Stimulated activated CD4-positive, alpha-beta T cell treated with anti-CD3 and anti-CD28 coated beads, Interleukin-12 subunit alpha, Interleukin-12 subunit beta, amount 100 ng/mL, for 4 hours (primary cell): ENCODE data around the gene TEKT4.
"Not testable (repeated sequence)": the region's sequence is repeated elsewhere in the genome, so short reads cannot be mapped to it uniquely, and the experiment has no call there.

Source experiments
- DNase-seq: peaks from one replicate; pipeline ENCODE4 v3.0.0-alpha.2; 2020

TEKT4 gene

DNA sequence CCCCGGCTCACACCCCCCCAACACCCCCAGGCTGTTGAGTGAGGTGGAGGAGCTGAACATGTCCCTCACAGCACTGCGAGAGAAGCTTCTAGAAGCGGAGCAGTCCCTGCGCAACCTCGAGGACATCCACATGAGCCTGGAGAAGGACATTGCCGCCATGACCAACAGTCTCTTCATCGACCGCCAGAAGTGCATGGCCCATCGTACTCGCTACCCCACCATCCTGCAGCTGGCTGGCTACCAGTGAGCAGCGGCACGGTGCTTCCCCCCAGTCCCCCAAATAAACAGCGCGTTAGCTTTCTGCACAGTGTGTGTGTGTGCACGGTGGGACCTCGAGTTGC, 5.3 kb downstream of the TEKT4 start:
- DNase-seq = no peak

DNA sequence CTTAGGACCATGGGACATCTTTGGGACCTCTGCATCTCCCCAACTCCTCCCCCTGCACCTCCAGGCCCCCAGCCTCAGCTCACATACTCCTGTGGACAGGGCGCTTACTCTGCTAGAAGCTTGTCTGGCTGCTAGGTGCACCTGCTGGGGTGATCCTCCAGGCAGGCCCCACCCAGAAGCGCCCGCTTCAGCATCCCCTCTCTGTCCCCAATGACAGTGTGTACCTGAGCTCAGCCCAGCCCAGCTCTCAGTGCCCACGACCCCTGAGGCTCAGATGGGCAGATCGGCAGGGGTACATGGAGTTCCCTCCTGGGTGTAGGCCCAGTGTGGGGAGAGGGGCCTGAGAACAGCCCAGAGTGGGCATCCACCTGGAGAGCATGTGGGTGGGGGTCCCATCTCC, 5.9 kb downstream of the TEKT4 start:
- DNase-seq = no peak

DNA sequence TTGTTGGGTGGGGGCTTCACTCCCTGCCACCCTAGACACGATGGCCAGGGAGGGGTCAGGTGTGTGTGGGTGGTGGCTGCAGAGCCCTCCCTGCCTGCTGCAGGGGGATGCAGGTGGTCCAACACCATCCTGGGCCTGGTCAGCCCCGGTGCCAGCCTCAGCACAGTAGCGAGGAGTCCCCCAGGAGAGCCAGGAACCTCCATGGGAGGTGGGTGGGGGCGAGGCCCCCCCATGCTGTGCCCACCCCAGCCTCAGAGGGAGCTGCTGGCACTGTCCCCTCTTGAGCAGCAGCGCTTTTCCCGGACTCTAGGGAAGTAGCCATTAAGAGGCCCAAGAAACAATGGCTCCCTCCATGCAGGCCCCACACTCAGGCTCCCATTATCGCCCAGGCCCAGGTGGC, 7.3 kb downstream of the TEKT4 start:
- not testable (repeated sequence) for DNase-seq

DNA sequence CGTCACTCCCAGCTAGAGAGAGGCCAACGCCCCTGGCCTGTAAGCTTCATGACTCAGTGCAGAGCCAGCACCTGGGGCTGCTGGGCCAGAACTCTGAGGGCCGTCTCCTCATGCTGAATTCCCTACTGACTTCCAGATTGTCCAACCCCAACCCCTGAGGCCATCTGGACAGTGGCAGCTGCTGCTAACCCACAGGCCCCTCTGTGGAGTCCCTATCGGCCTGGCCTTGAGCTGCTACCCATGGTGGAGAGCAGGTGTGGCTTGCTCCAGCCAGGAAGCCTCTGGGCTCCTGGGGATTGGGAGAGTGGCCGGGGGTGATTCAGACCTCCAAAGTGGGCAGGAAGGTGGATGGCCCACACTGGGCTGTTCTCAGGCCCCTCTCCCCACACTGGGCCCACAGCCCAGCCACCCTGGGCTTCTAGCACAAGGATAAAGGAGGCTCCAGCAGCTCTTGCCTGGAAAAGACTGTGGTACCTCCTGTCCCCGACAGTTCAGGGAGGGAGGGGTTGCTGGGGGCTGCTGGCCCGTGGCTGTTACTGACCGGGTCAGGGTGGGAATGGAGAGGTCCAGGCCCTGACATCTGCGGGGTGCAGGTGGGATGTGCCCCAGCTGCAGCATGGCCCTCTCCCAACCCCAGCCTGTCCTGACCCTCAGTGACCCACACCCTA, 8.2 kb downstream of the TEKT4 start:
- DNase-seq = no peak

DNA sequence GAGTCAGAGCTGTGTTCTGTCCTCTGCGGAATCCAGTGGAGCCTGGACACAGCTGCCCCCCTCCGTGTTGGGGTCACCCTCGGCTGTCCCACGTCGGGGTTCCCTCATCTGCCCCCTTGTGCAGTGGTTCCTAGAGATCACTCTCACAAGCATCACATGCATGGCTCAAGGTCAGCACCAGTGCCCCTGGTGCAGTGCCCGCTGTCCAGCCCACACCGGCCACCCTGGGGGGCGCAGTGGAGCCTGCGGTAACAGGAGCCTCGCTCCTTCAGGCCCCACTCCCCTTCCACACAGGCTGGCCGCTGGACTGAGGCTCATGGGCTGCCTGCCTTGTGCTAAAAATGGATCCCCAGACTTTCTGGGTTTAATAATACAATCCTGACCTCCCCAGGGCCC, 8.8 kb downstream of the TEKT4 start:
- no peak for DNase-seq

DNA sequence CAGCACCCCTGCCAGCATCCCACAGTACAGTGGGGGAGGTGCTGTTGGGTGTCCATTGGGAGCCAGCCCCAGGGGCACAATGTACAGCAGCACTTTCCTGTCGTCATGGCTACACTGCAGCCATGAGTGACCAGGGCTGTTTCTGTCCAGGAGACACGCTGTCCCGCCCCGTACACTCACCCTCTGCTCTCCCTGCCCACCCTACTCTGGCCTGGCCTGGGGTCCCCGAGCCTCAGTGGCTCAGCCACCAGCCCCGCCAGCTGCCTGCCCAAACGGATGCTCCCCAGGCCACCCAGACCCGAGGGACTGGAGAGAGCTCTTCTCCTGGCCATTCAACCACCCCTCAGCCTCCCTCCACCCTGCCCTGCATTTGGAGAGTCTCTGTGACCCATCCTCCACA, 9.3 kb downstream of the TEKT4 start:
- no peak for DNase-seq

DNA sequence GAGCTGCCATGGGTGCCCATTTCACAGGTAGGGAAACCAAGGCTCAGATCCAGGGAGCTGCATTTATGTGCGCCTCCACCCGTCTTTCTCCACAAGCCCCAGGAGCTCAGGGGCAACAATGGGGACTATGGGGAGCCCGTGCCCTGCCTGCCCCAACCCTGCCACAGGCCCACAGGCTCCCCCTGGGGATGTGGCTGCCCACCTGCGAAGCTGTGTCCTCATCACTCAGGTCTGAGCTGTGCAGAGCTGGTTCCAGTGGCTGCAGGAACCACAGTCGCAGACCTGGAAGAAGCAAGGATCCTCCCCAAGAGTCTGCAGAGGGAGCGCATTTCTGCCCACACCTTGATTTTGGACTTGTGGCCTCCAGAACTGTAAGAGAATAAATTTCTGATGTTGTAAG, 9.8 kb downstream of the TEKT4 start:
- no peak for DNase-seq

DNA sequence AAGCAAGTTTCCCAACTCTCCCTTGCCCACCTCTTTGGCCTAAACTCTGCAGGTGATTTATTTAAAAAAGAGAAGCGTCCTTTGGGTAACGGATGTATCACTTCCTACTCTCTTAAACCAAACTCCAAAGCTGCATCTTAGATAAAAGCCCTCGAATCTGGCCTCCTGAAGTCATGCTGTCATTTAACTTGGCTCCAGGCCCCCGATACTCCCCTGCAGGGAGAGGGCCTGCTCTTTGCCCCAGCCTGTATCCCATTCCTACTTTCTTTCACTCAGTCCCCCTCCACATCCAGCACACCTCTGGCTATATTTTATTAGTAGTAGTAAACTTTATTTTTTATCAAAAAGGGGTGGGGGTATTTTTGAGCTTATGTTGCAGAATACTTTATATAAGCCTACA, 19.0 kb downstream of the TEKT4 start:
- no peak for DNase-seq

DNA sequence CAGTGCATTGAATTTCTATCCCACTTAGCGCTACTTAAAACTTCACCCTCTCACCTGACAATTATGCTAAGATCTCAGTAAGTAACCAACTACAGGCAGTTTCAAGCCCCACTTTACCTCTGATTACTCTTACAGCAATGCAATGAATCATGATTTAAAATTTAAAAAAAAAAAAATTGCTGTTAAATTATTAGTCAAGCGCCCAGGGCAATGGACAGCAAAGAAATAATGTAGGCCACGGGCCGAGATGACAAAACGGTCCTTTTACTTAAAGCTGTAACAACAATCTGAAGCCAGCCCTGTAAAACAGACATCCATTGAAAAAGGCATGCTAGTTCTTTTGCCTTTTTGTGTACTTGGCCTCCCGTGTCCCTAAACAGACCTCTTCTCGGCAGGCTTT, 24.0 kb downstream of the TEKT4 start:
- DNase-seq = not testable (repeated sequence)

DNA sequence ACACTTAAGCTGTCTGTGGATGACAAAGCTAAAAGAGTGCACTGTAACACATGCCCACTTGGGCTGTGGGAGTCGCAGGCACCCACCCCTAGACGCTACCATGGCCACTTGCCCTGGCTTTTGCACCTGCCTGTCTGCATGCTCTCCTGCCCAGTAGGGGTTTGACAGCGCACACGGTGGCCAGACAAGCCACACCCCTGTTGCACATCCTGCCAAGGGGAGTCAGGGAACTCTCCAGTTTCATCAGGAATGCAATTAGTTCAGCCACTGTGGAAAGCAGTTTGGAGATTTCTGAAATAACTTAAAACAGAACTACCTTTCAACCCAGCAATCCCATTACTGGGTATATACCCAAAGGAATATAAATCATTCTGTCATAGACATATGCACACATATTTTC, 35.7 kb downstream of the TEKT4 start:
- not testable (repeated sequence) for DNase-seq

DNA sequence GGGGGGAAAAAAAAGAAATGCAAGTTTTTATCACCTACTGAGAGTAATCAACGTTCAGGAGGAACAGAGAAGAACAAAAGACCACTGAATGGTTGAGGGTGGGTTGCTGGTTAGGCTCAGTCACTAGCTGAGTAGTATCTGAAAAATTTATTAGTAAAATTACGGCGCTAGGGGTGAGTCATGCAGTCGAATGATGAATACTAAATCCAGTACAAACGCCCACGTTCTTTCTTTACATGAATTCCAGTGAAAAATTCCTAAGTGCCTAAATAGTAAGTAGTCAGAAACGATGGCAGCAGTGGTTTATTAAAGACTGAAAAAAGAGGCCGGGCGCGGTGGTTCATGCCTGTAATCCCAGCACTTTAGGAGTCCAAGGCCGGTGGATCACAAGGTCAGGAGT, 52.0 kb downstream of the TEKT4 start:
- no peak for DNase-seq

DNA sequence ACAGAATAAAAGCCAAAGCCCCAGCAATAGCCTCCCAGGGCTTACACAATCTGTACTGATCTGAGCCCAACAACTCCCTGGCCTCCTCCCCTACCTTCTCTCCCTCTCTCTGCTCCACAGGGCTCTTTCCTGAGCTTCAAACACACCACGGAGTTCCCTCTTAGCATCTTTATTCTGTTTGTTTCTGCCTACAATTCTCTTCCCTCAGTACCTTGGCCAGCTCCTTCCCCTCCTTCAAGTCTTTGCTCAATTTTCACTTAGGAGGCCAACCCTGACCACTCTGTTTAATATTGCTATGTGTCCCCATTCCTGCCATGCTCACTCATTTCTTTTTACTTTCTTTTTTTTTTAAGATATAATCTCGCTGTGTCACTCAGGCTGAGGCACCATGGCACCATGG, 53.8 kb downstream of the TEKT4 start:
- not testable (repeated sequence) for DNase-seq
